ENCODE data around the gene IGFLR1. TPM values are rescaled to one million over a fixed set of nuclear protein-coding genes. Genes with fewer than 3 reads are reported as not detected.

Gene IGFLR1
- total RNA-seq, 4 donors from 2014 or later: 5.2 to 6.1 (median 5.9) TPM

DNA sequence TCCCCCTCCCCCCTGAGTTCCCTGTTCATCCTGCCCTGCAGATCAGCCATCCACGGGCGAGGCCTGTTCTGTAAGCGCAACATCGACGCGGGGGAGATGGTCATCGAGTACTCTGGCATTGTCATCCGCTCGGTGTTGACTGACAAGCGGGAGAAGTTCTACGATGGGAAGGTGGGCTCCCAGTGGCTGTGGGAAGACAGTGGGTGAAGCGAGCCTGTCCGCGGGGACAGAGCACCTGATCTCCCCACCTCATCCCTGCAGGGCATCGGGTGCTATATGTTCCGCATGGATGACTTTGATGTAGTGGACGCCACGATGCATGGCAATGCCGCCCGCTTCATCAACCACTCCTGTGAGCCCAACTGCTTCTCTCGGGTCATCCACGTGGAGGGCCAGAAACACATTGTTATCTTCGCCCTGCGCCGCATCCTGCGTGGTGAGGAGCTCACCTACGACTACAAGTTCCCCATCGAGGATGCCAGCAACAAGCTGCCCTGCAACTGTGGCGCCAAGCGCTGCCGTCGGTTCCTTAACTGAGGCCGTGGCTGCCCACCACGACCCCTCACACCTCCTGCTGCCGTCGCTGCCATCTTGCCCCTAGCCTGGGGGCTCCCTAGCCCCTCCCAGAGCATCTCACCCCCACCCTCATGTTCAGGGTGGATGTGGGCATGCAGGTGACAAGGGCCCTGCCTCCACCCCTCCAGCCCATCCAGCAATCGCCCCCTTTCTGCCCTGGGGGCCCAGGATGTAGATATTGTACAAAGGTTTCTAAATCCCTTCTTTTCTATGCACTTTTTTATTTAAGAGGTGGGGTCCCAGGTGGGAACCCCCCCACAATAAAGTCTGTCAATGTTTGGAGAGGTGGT, 4.0 kb downstream of the IGFLR1 start:
- H3K4me1 ChIP-seq: peaks cover 15% of the 10 kb centered on the region in 2 donors
- intact Hi-C loops (cut with DNase I): no loop called here
- no peaks in the 10 kb centered on the region for H3K9me3 ChIP-seq
- no peak overlapping the region for H3K4me3 ChIP-seq (replicated peaks in 1 of 3)
- H3K27me3 ChIP-seq: no peaks in the 10 kb centered on the region
- peaks cover 22 to 26% of the 10 kb centered on the region in 2 donors for H3K36me3 ChIP-seq
- 91 to 93% methylated on average over 36 to 37 of the region's 37 CpGs for WGBS, 2 donors
- no peak for DNase-seq
- TF ChIP-seq, protein P1, sequence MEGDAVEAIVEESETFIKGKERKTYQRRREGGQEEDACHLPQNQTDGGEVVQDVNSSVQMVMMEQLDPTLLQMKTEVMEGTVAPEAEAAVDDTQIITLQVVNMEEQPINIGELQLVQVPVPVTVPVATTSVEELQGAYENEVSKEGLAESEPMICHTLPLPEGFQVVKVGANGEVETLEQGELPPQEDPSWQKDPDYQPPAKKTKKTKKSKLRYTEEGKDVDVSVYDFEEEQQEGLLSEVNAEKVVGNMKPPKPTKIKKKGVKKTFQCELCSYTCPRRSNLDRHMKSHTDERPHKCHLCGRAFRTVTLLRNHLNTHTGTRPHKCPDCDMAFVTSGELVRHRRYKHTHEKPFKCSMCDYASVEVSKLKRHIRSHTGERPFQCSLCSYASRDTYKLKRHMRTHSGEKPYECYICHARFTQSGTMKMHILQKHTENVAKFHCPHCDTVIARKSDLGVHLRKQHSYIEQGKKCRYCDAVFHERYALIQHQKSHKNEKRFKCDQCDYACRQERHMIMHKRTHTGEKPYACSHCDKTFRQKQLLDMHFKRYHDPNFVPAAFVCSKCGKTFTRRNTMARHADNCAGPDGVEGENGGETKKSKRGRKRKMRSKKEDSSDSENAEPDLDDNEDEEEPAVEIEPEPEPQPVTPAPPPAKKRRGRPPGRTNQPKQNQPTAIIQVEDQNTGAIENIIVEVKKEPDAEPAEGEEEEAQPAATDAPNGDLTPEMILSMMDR (IDR thresholded peaks at IDR 0.05): no peak
- TF ChIP-seq POLR2A (IDR thresholded peaks at IDR 0.05): no peak
- no peak overlapping the region for H3K27ac ChIP-seq

DNA sequence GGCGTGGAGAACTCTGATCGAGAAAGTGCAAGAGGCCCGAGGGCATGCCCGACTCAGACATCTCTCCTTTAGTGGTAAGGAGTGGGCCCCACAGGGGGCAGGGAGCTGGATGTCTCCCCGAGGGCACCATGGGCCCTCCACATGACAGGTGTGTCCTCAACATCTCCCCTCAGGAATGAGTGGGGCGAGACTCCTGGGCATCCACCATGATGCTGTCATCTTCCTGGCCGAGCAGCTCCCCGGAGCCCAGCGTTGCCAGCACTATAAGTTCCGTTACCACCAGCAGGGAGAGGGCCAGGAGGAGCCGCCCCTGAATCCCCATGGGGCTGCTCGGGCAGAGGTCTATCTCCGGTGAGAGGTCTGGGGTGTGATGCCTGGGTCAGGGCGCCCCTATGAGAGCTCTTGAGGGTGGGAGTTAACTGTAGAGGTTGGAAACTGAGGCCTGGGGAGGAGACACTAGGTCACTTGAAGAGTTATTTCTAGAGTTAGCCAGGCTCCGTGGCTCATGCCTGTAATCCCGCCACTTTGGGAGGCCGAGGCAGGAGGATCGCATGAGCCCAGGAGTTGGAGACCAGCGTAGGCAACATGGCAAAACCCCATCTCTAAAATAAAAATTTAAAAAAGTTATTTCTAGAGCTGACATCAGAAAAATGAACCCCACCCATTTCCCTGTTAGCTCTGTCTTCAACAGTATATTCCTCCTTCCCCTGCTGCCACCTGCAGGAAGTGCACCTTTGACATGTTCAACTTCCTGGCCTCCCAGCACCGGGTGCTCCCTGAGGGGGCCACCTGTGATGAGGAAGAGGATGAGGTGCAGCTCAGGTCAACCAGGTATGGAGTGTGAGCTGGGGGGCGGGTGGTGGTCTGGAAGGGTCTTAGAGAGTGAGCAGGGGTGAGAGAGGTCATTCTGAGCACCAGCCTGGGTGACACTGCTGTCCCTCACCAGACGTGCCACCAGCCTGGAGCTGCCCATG, 5.1 kb downstream of the IGFLR1 start:
- DNase-seq: no peak
- H3K27ac ChIP-seq: no peak overlapping the region

DNA sequence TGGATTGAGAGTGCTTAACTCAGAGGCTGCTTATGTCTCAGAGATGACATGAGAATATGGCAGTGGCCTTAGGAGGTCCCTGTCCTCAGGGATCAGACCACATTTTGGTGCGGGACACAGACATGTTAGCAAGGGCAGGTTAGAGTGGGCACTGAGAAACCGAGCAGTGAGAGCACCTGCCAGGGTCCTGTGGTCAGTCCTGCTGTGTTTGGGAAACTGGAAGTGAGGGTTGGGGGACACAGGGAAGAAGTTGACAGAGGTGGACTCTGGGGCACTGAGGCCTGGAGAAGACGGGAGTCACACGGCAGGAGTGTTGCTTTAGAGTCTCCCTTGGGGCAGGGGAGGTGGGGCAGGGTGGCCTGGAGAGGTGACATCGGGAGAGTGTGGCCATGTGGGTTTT, 7.4 kb downstream of the IGFLR1 start:
- Histone ChIP-seq H3K4me1 (peaks cover 5 to 6% of the 10 kb centered on the region in 2 donors), H3K27ac (no peak overlapping the region), H3K36me3 (peaks cover 52 to 55% of the 10 kb centered on the region in 2 donors), H3K4me3 (replicated peaks in 1 of 3) (no peak overlapping the region), H3K27me3 (no peaks in the 10 kb centered on the region), H3K9me3 (no peaks in the 10 kb centered on the region)
- WGBS, 2 donors: 79 to 84% methylated on average over 5 of the region's 5 CpGs
- TF ChIP-seq, protein P1 (IDR thresholded peaks at IDR 0.05): no peak
- TF ChIP-seq POLR2A (IDR thresholded peaks at IDR 0.05): no peak
- intact Hi-C loops (cut with DNase I): no loop called here
- DNase-seq: no peak

More for the DNA sequence above, 5.1 kb downstream of the IGFLR1 start:
- intact Hi-C loops (cut with DNase I): no loop called here
- H3K9me3 ChIP-seq: no peaks in the 10 kb centered on the region
- no peaks in the 10 kb centered on the region for H3K27me3 ChIP-seq
- H3K36me3 ChIP-seq: peaks cover 31 to 32% of the 10 kb centered on the region in 2 donors
- 84 to 88% methylated on average over 17 to 21 of the region's 22 CpGs for WGBS, 2 donors
- TF ChIP-seq POLR2A (IDR thresholded peaks at IDR 0.05): no peak
- TF ChIP-seq, protein P1 (IDR thresholded peaks at IDR 0.05): no peak
- H3K4me3 ChIP-seq (replicated peaks in 1 of 3): no peak overlapping the region
- peaks cover 15% of the 10 kb centered on the region in 2 donors for H3K4me1 ChIP-seq

DNA sequence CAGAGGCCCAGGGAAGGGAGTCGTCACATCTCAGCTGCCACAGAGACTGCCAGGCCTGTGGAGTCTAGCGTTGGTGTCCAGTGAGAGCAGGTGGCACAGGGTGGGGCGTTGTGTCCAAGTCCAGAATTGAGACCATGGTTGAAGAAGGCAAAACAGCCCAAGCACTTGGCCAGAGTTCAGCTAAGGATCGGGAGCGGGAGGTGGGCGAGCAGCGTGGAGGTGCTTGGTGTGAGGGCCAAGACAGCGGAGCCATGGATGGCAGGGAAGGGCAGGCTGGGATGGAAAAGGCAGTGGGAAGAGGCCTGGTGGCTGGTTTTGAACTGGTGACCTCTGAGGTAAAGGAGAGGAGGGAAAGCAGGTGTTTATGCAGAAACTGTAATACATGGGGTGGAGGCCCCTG, 8.0 kb downstream of the IGFLR1 start:
- Histone ChIP-seq H3K27ac (no peak overlapping the region), H3K27me3 (no peaks in the 10 kb centered on the region), H3K4me3 (replicated peaks in 1 of 3) (no peak overlapping the region), H3K4me1 (peaks cover 0 to under 1% of the 10 kb centered on the region in 2 donors), H3K36me3 (peaks cover 58 to 61% of the 10 kb centered on the region in 2 donors), H3K9me3 (no peaks in the 10 kb centered on the region)
- intact Hi-C loops (cut with DNase I): no loop called here
- TF ChIP-seq, protein P1 (IDR thresholded peaks at IDR 0.05): no peak
- no peak for TF ChIP-seq POLR2A (IDR thresholded peaks at IDR 0.05)
- DNase-seq: no peak
- 95 to 96% methylated on average over 8 of the region's 8 CpGs for WGBS, 2 donors

Measured in thyroid gland (tissue), 4 donors.